Astrocyte of the cerebellum (primary cell): Measurements from ENCODE around the gene OSTF1.

Experiments
- DNase-seq: peaks from one replicate; pipeline ENCODE4 v3.0.0-alpha.2; 2011; ENCODE audit warnings: low read depth
- H3K4me3 ChIP-seq: 2 replicates; pipeline ENCODE4 v1.5.1; 2011; ENCODE audit warnings: mild to moderate bottlenecking, low read depth, low read length, moderate library complexity
- in situ Hi-C: cut with HindIII; loops from 2 replicates; pipeline ENCODE4 v1.10.0; 2017; ENCODE audit warnings: low sequenced_read_pairs
- TF ChIP-seq, protein P1 (sequence below): IDR thresholded peaks from 2 replicates; pipeline ENCODE4 v1.5.1; 2012; ENCODE audit warnings: low read length, low read depth, moderate library complexity, mild to moderate bottlenecking; ENCODE audit errors: missing control alignments

OSTF1 gene

DNA sequence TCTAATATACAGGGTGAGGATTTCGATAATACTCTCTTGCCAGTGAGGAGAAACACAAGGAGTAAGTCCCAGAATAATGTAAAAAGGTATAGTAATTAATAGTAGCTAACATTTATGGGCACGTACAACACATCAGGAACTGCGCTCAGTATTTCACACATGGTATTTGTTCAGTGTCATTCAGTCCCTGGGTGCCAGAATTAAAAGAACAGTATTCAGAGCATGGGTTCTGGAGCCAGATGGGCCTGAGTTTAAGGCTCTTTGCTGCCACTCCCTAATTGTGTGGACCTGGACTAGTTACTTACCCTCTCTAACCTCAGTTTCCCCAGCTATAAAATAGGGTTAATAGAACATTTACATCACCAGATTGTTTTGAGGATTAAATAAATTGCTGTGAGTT is 16.3 kb downstream of the OSTF1 start:
- TF ChIP-seq, protein P1, sequence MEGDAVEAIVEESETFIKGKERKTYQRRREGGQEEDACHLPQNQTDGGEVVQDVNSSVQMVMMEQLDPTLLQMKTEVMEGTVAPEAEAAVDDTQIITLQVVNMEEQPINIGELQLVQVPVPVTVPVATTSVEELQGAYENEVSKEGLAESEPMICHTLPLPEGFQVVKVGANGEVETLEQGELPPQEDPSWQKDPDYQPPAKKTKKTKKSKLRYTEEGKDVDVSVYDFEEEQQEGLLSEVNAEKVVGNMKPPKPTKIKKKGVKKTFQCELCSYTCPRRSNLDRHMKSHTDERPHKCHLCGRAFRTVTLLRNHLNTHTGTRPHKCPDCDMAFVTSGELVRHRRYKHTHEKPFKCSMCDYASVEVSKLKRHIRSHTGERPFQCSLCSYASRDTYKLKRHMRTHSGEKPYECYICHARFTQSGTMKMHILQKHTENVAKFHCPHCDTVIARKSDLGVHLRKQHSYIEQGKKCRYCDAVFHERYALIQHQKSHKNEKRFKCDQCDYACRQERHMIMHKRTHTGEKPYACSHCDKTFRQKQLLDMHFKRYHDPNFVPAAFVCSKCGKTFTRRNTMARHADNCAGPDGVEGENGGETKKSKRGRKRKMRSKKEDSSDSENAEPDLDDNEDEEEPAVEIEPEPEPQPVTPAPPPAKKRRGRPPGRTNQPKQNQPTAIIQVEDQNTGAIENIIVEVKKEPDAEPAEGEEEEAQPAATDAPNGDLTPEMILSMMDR = no peak
- H3K4me3 ChIP-seq = no peak overlapping the region
- in situ Hi-C loops = no loop called here
- no peak for DNase-seq

DNA sequence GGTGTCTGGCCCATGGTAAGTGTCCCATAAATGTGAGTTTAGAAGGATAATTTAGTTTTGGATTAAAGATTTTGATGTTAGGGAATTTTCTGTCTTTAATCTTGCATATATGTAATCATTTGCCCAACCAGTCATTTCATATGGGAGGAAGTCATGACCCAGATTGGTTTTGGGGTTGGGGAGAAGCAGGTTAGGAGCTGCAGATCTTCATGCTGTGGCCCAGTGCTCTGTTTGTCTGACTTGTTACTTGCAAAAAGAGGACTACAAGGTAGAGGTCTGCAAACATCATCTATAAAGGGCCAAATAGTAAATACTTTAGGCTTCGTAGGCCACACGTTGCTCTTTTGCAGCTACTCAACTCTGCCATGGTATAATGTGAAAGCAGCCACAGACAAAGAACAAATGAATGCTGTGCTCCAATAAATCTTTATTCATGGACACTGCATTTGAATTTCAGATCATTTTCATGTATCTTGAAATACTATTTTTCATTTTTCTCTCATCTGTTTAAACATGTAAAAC is 16.8 kb downstream of the OSTF1 start:
- H3K4me3 ChIP-seq = no peak overlapping the region
- in situ Hi-C loops = no loop called here
- DNase-seq = no peak
- TF ChIP-seq, protein P1 = no peak

DNA sequence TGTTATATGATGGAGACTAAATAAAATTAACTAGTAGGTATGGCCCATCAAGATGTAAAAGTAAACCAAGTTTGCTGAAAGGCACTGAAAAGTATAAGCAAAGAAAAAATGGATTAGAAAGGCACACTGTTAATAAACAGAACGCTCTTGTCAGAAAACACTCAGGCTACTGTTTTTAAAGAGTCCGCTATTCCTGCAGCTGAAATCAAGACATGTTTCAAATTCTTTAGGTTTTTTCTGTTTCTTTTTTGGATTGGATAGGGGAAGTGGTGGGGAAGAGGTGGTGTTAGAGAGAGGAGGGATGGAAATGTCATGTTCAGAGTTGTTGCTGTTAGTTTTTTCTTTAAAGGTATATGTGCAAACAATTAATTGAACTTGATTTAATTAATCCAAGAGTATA is 17.5 kb downstream of the OSTF1 start:
- in situ Hi-C loops = no loop called here
- DNase-seq = no peak
- TF ChIP-seq, protein P1 = no peak
- no peak overlapping the region for H3K4me3 ChIP-seq

DNA sequence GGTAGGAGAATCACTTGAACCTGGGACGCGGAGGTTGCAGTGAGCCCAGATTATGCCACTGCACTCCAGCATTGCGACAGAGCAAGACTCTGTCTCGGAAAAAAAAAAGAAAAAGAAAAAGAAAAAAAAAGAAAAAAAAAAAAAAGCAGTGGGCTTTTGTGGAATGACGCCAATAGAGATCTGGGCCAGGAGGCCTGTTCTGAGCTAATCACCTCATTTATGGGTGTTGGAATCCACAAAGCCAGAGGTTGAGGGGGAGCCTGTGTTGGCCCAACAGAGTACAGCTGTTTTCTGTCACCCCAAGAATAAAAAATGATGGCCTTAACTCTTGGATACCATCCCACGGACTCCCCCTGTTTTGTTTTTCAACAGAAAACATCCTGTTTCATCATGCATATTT is 18.5 kb downstream of the OSTF1 start:
- no peak overlapping the region for H3K4me3 ChIP-seq
- no peak for DNase-seq
- TF ChIP-seq, protein P1 = no peak
- in situ Hi-C loops = no loop called here

DNA sequence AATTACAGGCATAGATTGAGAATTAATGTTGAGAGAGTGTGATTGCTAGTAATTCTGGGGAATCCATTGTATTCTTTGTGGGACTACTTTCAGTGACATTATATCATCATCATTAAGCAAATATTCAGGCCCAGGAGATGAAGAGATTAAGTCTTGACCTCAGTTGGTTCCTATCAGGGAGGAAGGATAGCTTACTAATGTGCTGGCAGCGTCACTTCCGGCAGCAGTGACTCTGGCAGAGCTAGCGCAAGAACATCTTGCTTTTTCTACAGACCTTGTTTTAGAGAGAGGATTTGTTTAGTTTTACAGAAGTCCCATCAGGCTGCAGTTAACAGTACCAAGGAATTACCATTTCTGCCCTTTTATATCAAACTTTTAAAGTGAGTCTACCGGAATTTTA is 20.3 kb downstream of the OSTF1 start:
- in situ Hi-C loops = no loop called here
- DNase-seq = no peak
- H3K4me3 ChIP-seq = no peak overlapping the region
- TF ChIP-seq, protein P1 = no peak

DNA sequence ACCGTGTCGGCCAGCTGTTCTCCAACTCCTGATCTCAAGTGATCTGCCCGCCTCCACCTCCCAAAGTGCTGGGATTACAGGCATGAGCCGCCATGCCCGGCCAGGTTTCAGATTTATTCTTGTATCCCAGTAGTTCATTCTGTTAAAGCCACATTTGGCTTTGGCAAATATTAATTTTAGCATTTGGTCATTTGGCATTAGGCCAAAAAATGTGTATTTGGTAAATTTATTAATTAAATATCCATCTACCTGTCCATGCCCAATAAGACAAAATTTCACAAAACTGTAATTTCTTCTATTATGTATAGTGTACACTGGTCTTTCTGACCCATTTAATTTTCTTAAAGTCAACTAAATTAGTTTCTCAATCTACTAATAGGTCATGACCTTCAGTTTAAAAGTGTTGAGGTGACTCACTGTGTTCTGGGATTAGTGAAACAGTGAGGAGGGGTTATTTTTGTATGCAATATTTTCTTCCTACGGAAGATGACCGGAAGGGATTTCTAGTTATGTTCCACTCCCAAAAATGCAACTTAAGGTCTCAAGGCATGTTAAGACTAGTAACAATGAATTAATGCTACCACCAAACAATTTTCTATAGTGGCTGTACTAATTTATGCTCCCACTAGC is 21.0 kb downstream of the OSTF1 start:
- H3K4me3 ChIP-seq = no peak overlapping the region
- in situ Hi-C loops = no loop called here
- TF ChIP-seq, protein P1 = no peak
- no peak for DNase-seq
